Testis (tissue), 3 donors: ENCODE measurements around the gene ADAM8. TPM values are rescaled to one million over a fixed set of nuclear protein-coding genes. Genes with fewer than 3 reads are reported as not detected.
"Not testable (repeated sequence)": the region's sequence is repeated elsewhere in the genome, so short reads cannot be mapped to it uniquely, and the experiment has no call there.

ENCODE experiments used
- DNase-seq: peaks from one replicate; pipeline ENCODE4 v3.0.0-alpha.2; 2019
- H3K27ac ChIP-seq, 2 donors: fragments of 200-600 bp; sonication (generic); one replicate each; pipeline ENCODE4 v1.5.1; 2019
- H3K27me3 ChIP-seq: fragments of 200-600 bp; sonication (generic); one replicate; pipeline ENCODE4 v1.5.1; 2019
- H3K36me3 ChIP-seq: fragments of 200-600 bp; sonication (generic); one replicate; pipeline ENCODE4 v1.5.1; 2017; ENCODE audit warnings: low read depth; ENCODE audit errors: missing control alignments
- H3K4me1 ChIP-seq: fragments of 200-600 bp; sonication (generic); one replicate; pipeline ENCODE4 v1.5.1; 2019
- H3K4me3 ChIP-seq, 2 donors: fragments of 200-600 bp; sonication (generic); one replicate each; pipeline ENCODE4 v1.5.1; 2017 to 2019
- H3K9me3 ChIP-seq: fragments of 200-600 bp; sonication (generic); one replicate; pipeline ENCODE4 v1.5.1; 2017
- CTCF ChIP-seq, 3 experiments: fragments of 450-650 bp in 2 of 3; fragments of 200-600 bp in 1 of 3; sonication (generic) in 1 of 3; IDR thresholded peaks; one replicate each; pipeline ENCODE4 v1.5.1; 2016 to 2019; ENCODE audit warnings: antibody characterized with exemption in 3 of 3, mild to moderate bottlenecking in 2 of 3, moderate library complexity in 1 of 3
- POLR2A ChIP-seq: fragments of 450-650 bp; IDR thresholded peaks from one replicate; pipeline ENCODE4 v1.6.1; 2017; ENCODE audit warnings: antibody characterized with exemption, mild to moderate bottlenecking, moderate library complexity
- WGBS, 2 donors: methylation state at CpG; one replicate each; pipeline ENCODE4 v1.1.5; 2018; 5-methylcytosine and 5-hydroxymethylcytosine counted together
- intact Hi-C: fragments of 100-400 bp; cut with DNase I; formaldehyde crosslinking; loops from one replicate; pipeline ENCODE4 v1.15.1; 2023; ENCODE audit warnings: low total_unique reads
- polyA plus RNA-seq: library from polyadenylated mRNA; stranded (reverse); fragments of 350-450 nt; fragmentation: Illumina TruSeq; extraction: RNeasy Lipid Tissue Mini Kit (QIAGEN cat#74804); gene quantifications from one replicate; pipeline ENCODE4 v1.2.3, GENCODE V29; 2014; ENCODE audit warnings: low read depth, low replicate concordance; ENCODE audit not compliant: insufficient read depth
- total RNA-seq, 2 donors: library from RNA; depleted of rRNA; stranded (reverse); fragments of >200 nt; gene quantifications; one replicate each; pipeline ENCODE4 v1.2.3, GENCODE V29; 2016

ADAM8 gene
- total and polyA plus RNA-seq, 3 donors from 2014 or later: 3.5 to 14.6 (median 12.8) TPM

DNA sequence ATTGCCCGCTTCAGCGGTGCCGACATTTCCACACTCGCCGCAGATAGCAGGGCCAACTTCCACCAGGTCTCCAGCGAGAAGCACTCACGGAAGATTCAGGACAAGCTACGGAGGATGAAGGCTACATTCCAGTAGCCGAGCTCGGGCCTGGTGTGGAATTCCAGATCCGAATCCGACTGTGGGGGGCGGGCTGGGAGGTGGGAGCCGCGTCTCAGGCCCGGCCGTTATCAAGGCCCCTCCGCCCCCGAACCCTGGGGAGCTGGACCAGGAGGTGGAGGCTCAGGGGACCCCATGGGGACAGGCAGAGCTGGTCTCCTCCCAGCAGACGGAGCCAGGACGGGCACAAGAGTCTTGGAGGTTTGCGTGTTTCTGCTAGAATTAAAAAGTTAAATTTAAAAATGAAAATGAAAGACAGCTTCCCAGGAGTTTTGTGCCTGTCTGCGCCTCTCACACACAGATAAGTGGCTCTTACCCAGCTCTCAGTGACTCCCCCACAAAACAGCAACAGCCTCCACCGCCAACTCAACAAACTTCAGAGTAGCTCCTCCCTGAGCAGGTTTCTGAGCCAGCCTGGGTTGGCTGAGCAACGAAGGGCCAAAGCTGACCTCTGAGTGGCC, 51.8 kb downstream of the ADAM8 start:
- TF ChIP-seq POLR2A (no peak), CTCF (IDR thresholded peaks at IDR 0.05) (no peak)
- Histone ChIP-seq H3K4me3 (peak overlapping the region in 1 of 2 donors; percentile 13), H3K27me3 (no peaks in the 10 kb centered on the region), H3K36me3 (no peaks in the 10 kb centered on the region), H3K9me3 (no peaks in the 10 kb centered on the region), H3K27ac (no peak overlapping the region), H3K4me1 (peaks cover 4% of the 10 kb centered on the region)
- 30 to 47% methylated on average over 17 to 25 of the region's 25 CpGs for WGBS, 2 donors
- intact Hi-C loops: no loop called here
- DNase-seq: peak; percentile 81

DNA sequence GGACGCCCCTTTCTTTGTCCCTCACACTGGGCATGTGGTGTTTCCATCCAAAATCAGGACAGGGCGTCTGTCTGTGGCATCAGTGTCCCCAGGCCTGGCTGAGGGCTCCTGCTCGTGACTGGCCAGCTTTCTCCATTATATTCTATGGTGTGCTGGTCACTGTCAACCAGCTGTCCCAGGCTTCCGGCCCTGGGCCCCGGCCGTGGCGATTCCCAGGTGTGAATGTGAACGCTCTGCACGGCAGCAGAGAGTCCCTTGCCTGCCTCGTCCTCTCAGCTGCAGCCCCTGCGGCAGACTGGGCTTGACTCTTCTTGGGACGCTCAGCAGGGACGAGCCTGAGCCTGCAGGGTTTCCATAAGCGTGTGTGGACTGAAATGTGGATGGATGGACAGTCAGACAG, 52.6 kb downstream of the ADAM8 start:
- Histone ChIP-seq H3K4me3 (no peak overlapping the region), H3K27me3 (no peaks in the 10 kb centered on the region), H3K9me3 (no peaks in the 10 kb centered on the region), H3K27ac (no peak overlapping the region), H3K4me1 (peaks cover 4% of the 10 kb centered on the region), H3K36me3 (no peaks in the 10 kb centered on the region)
- no peak for DNase-seq
- no peak for TF ChIP-seq POLR2A
- TF ChIP-seq CTCF (IDR thresholded peaks at IDR 0.05): no peak
- intact Hi-C loops: no loop called here
- WGBS, 2 donors: 74 to 87% methylated on average over 7 to 14 of the region's 14 CpGs

DNA sequence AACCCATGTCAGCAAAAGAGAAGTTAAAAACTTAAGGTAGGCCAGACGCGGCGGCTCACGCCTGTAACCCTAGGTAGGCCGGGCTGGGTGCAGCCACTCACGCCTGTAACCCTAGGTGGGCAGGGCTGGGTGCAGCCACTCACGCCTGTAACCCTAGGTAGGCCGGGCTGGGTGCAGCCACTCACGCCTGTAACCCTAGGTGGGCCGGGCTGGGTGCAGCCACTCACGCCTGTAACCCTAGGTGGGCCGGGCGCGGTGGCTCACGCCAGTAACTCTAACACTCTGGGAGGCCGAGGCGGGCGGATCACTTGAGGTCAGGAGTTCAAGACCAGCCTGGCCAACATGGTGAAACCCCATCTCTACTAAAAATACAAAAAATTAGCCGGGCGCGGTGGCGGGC, 54.9 kb downstream of the ADAM8 start:
- WGBS, 2 donors: 91 to 92% methylated on average over 6 to 18 of the region's 22 CpGs
- intact Hi-C loops, H3K36me3 ChIP-seq: not testable (repeated sequence)

DNA sequence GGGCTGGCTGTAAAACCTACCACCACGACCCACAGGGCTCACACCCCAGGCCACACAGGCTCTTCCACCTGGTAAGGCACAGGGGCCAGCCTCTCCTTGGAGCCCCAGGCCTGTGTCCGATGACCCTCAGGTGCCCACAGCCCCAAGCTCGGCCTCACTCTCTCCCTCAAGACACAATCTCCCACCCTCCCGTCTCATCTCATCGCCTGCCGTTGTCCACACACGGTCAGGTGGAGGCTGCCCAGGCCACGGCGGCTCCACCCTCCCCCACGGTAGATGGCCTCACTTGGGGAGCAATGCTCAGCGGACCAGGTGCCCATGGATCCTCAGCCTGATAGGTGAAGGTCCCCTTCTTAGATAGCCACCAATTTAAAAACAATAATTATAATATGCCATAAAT, 55.3 kb downstream of the ADAM8 start:
- TF ChIP-seq POLR2A (no peak), CTCF (IDR thresholded peaks at IDR 0.05) (no peak)
- DNase-seq: no peak
- 89 to 91% methylated on average over 11 of the region's 11 CpGs for WGBS, 2 donors
- intact Hi-C loops: no loop called here
- H3K4me1 ChIP-seq: peaks cover 4% of the 10 kb centered on the region
- no peak overlapping the region for H3K4me3 ChIP-seq
- H3K9me3 ChIP-seq: no peaks in the 10 kb centered on the region
- H3K27me3 ChIP-seq: no peaks in the 10 kb centered on the region
- H3K27ac ChIP-seq: no peak overlapping the region
- no peaks in the 10 kb centered on the region for H3K36me3 ChIP-seq

More for the DNA sequence above, 54.9 kb downstream of the ADAM8 start:
- not testable (repeated sequence) for H3K27ac ChIP-seq, H3K27me3 ChIP-seq, H3K4me1 ChIP-seq, H3K9me3 ChIP-seq, DNase-seq, H3K4me3 ChIP-seq

- intact Hi-C loops: no loop called here
- Histone ChIP-seq H3K9me3 (no peaks in the 10 kb centered on the region), H3K27me3 (no peaks in the 10 kb centered on the region), H3K36me3 (no peaks in the 10 kb centered on the region), H3K4me1 (no peaks in the 10 kb centered on the region), H3K4me3 (no peak overlapping the region), H3K27ac (no peak overlapping the region)
- 7 to 27% methylated on average over 14 to 15 of the region's 28 CpGs for WGBS, 2 donors
- no peak for TF ChIP-seq POLR2A
- no peak for TF ChIP-seq CTCF (IDR thresholded peaks at IDR 0.05)
- no peak for DNase-seq
Observed at GRCh38 chr10:133219782-133220181, 56.9 kb downstream of the ADAM8 start.
